Renal cortical epithelial cell (primary cell): ENCODE results near the gene MYO1G. TPM values are rescaled to one million over a fixed set of nuclear protein-coding genes. Genes with fewer than 3 reads are reported as not detected.
"Not testable (repeated sequence)": the region's sequence is repeated elsewhere in the genome, so short reads cannot be mapped to it uniquely, and the experiment has no call there.

Source experiments
- DNase-seq: peaks from one replicate; pipeline ENCODE4 v3.0.0-alpha.2; 2011; ENCODE audit warnings: low read depth
- total RNA-seq: library from RNA; depleted of rRNA; stranded (reverse); fragments of >200 nt; gene quantifications from 2 replicates; pipeline ENCODE4 v1.2.3, GENCODE V29; 2014

MYO1G gene
- total RNA-seq, 1 donor from 2014 or later = not detected

- no peak for DNase-seq
Measured at GRCh38 chr7:44944821-44945220, 34.0 kb downstream of the MYO1G start.

- DNase-seq = no peak
Measured at GRCh38 chr7:44943631-44944030, 35.2 kb downstream of the MYO1G start.

GRCh38 chr7:44937426-44937825 is 41.4 kb downstream of the MYO1G start:
- no peak for DNase-seq

- no peak for DNase-seq
Measured at GRCh38 chr7:44936322-44936721, 42.5 kb downstream of the MYO1G start.

GRCh38 chr7:44935583-44935982 is 43.2 kb downstream of the MYO1G start:
- DNase-seq = no peak

- no peak for DNase-seq
Measured at GRCh38 chr7:44935016-44935415, 43.8 kb downstream of the MYO1G start.

GRCh38 chr7:44934510-44934909 is 44.3 kb downstream of the MYO1G start:
- DNase-seq = not testable (repeated sequence)

- no peak for DNase-seq
Measured at GRCh38 chr7:44930921-44931320, 47.9 kb downstream of the MYO1G start.

GRCh38 chr7:44922351-44922694 is 56.5 kb downstream of the MYO1G start:
- DNase-seq = no peak

GRCh38 chr7:44921607-44922350 is 57.0 kb downstream of the MYO1G start:
- DNase-seq = peak; percentile 27

- no peak for DNase-seq
Measured at GRCh38 chr7:44920119-44920518, 58.7 kb downstream of the MYO1G start.

- no peak for DNase-seq
Measured at GRCh38 chr7:44918029-44918428, 60.8 kb downstream of the MYO1G start.

GRCh38 chr7:44917465-44917864 is 61.4 kb downstream of the MYO1G start:
- no peak for DNase-seq

- no peak for DNase-seq
Measured at GRCh38 chr7:44914992-44915607, 63.7 kb downstream of the MYO1G start.

- no peak for DNase-seq
Measured at GRCh38 chr7:44912775-44913347, 66.0 kb downstream of the MYO1G start.

Other genes starting within 250 kb of the MYO1G start
- 7.5 and 22.7 TPM in 2 replicates for gene ZMIZ2, start 230.2 kb downstream of the MYO1G start, total RNA-seq
- 2,537 and 3,633 TPM in 2 replicates for gene PPIA, start 182.3 kb downstream of the MYO1G start, total RNA-seq
- 145 and 168 TPM in 2 replicates for gene H2AZ2, start 130.9 kb downstream of the MYO1G start, total RNA-seq
- gene PURB, start 93.5 kb downstream of the MYO1G start, total RNA-seq = 20.7 and 35.6 TPM in 2 replicates
- gene CCM2, start 21.2 kb upstream of the MYO1G start, total RNA-seq = 52.2 and 69.3 TPM in 2 replicates
- 1.0 and 7.4 TPM in 2 replicates for gene NACAD, start 110.0 kb upstream of the MYO1G start, total RNA-seq
- gene TBRG4, start 132.7 kb upstream of the MYO1G start, total RNA-seq = 52.5 and 102 TPM in 2 replicates
- gene RAMP3, start 178.8 kb upstream of the MYO1G start, total RNA-seq = 0.40 TPM in 1 of 2 replicates, not detected in the other